Measurements from ENCODE around the gene SERPINB5.

Gene SERPINB5

GRCh38 chr18:63444580-63444979, 32.2 kb upstream of the SERPINB5 start:
- H3K4me3 ChIP-seq (ENCODE audit: low read depth, low read length), result no peak overlapping the region
- peak; percentile 95 for DNase-seq (ENCODE audit: low read depth)
- no peak for TF ChIP-seq POLR2A (IDR thresholded peaks at IDR 0.05; ENCODE audit: extremely low read depth, insufficient read length)
- peak; percentile 98 for TF ChIP-seq MAX (IDR thresholded peaks at IDR 0.05; ENCODE audit: low read depth, low read length)
- TF ChIP-seq MYC (IDR thresholded peaks at IDR 0.05; ENCODE audit: low read depth, low read length), result peak; percentile 90
- TF ChIP-seq CTCF (IDR thresholded peaks at IDR 0.05; ENCODE audit: low read depth, low read length), result no peak

- H3K4me3 ChIP-seq (ENCODE audit: low read depth, low read length), result no peak overlapping the region
- DNase-seq (ENCODE audit: low read depth), result no peak
Measured at GRCh38 chr18:63445037-63445436, 31.7 kb upstream of the SERPINB5 start.

GRCh38 chr18:63446266-63446665, 30.5 kb upstream of the SERPINB5 start:
- no peak for DNase-seq (ENCODE audit: low read depth)
- H3K4me3 ChIP-seq (ENCODE audit: low read depth, low read length), result no peak overlapping the region
- TF ChIP-seq CTCF (IDR thresholded peaks at IDR 0.05; ENCODE audit: low read depth, low read length) (no peak), MAX (IDR thresholded peaks at IDR 0.05; ENCODE audit: low read depth, low read length) (0 out of 2 replicates have a peak, but pooled peaks have one; percentile 11)

More at GRCh38 chr18:63445037-63445436, 31.7 kb upstream of the SERPINB5 start:
- TF ChIP-seq CTCF (IDR thresholded peaks at IDR 0.05; ENCODE audit: low read depth, low read length) (no peak), POLR2A (IDR thresholded peaks at IDR 0.05; ENCODE audit: extremely low read depth, insufficient read length) (no peak), MYC (IDR thresholded peaks at IDR 0.05; ENCODE audit: low read depth, low read length) (no peak), MAX (IDR thresholded peaks at IDR 0.05; ENCODE audit: low read depth, low read length) (no peak)

- H3K4me3 ChIP-seq (ENCODE audit: low read depth, low read length), result no peak overlapping the region
- DNase-seq (ENCODE audit: low read depth), result no peak
- TF ChIP-seq MYC (IDR thresholded peaks at IDR 0.05; ENCODE audit: low read depth, low read length), result no peak
- no peak for TF ChIP-seq POLR2A (IDR thresholded peaks at IDR 0.05; ENCODE audit: extremely low read depth, insufficient read length)
- TF ChIP-seq CTCF (IDR thresholded peaks at IDR 0.05; ENCODE audit: low read depth, low read length), result no peak
- no peak for TF ChIP-seq MAX (IDR thresholded peaks at IDR 0.05; ENCODE audit: low read depth, low read length)
Measured at GRCh38 chr18:63447066-63447465, 29.7 kb upstream of the SERPINB5 start.

- TF ChIP-seq POLR2A (IDR thresholded peaks at IDR 0.05; ENCODE audit: extremely low read depth, insufficient read length), result no peak
- no peak for TF ChIP-seq CTCF (IDR thresholded peaks at IDR 0.05; ENCODE audit: low read depth, low read length)
- no peak for TF ChIP-seq MAX (IDR thresholded peaks at IDR 0.05; ENCODE audit: low read depth, low read length)
- no peak for TF ChIP-seq MYC (IDR thresholded peaks at IDR 0.05; ENCODE audit: low read depth, low read length)
- H3K4me3 ChIP-seq (ENCODE audit: low read depth, low read length), result no peak overlapping the region
Measured at GRCh38 chr18:63449426-63449825, 27.3 kb upstream of the SERPINB5 start.

More at GRCh38 chr18:63449426-63449825, 27.3 kb upstream of the SERPINB5 start:
- no peak for DNase-seq (ENCODE audit: low read depth)
